22Rv1 (cell line): Measurements from ENCODE around the gene ATP13A3.

ENCODE experiments used
- ZFX ChIP-seq: fragments of 450-650 bp; IDR thresholded peaks from 2 replicates; pipeline ENCODE4 v1.6.1; 2017; ENCODE audit warnings: antibody characterized with exemption, borderline replicate concordance
- TF ChIP-seq, protein P1 (sequence below): fragments of 450-650 bp; IDR thresholded peaks from 2 replicates; pipeline ENCODE4 v1.5.1; 2017; ENCODE audit warnings: mild to moderate bottlenecking

DNA sequence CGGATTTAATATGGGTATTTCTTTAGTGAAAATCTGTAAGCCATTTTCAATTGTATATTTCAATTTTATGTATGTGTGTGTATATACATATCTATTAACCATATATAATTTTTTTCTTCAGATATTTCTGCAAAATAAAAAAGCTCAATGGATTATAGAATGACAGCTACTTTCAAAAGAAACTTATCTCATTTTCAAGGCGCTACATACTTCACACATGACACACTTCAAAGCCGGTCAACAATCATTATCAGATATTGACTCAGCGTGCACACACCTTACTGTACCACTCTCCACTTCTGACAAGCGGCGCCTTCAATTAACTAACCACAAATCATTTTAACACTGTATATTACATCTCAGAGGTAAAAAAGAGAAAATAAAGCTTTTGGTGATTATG, 39.6 kb downstream of the ATP13A3 start:
- TF ChIP-seq, protein P1, sequence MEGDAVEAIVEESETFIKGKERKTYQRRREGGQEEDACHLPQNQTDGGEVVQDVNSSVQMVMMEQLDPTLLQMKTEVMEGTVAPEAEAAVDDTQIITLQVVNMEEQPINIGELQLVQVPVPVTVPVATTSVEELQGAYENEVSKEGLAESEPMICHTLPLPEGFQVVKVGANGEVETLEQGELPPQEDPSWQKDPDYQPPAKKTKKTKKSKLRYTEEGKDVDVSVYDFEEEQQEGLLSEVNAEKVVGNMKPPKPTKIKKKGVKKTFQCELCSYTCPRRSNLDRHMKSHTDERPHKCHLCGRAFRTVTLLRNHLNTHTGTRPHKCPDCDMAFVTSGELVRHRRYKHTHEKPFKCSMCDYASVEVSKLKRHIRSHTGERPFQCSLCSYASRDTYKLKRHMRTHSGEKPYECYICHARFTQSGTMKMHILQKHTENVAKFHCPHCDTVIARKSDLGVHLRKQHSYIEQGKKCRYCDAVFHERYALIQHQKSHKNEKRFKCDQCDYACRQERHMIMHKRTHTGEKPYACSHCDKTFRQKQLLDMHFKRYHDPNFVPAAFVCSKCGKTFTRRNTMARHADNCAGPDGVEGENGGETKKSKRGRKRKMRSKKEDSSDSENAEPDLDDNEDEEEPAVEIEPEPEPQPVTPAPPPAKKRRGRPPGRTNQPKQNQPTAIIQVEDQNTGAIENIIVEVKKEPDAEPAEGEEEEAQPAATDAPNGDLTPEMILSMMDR = no peak
- TF ChIP-seq ZFX = no peak
